Ovary (tissue), 9 donors: ENCODE data around the gene MILR1. TPM values are rescaled to one million over a fixed set of nuclear protein-coding genes. Genes with fewer than 3 reads are reported as not detected.
A peak's percentile ranks its signal among the peaks of the same experiment; 100 is the strongest.

Experiments
- DNase-seq, 5 donors: peaks; one replicate each; pipeline ENCODE4 v3.0.0-alpha.2; 2019 to 2020
- H3K27ac ChIP-seq, 2 donors: fragments of 200-600 bp; one replicate each; pipeline versions ENCODE4 v1.5.1 to v1.8.0; 2019 to 2022
- H3K27me3 ChIP-seq: fragments of 200-600 bp; one replicate; pipeline ENCODE4 v1.8.0; 2022
- H3K36me3 ChIP-seq: fragments of 200-600 bp; sonication (generic); one replicate; pipeline ENCODE4 v1.5.1; 2019
- H3K4me1 ChIP-seq: one replicate; pipeline ENCODE4 v1.8.1; 2013; ENCODE audit warnings: mild to moderate bottlenecking, moderate library complexity; ENCODE audit not compliant: insufficient read depth
- H3K4me3 ChIP-seq: fragments of 200-600 bp; sonication (generic); one replicate; pipeline ENCODE4 v1.5.1; 2017
- H3K9me3 ChIP-seq, 2 donors: fragments of 200-600 bp in 1 of 2; sonication (generic) in 1 of 2; one replicate each; pipeline versions ENCODE4 v1.5.1 to v1.8.1; 2013 to 2019; ENCODE audit warnings: mild to moderate bottlenecking in 1 of 2, moderate library complexity in 1 of 2
- EP300 ChIP-seq: sonication (generic); formaldehyde crosslinking; IDR thresholded peaks from one replicate; pipeline ENCODE4 v1.6.1; 2017; ENCODE audit warnings: antibody characterized with exemption
- POLR2A ChIP-seq: fragments of 450-650 bp; IDR thresholded peaks from one replicate; pipeline ENCODE4 v1.6.1; 2017; ENCODE audit warnings: antibody characterized with exemption, mild to moderate bottlenecking, moderate library complexity
- WGBS, 3 donors: extraction: QIAGEN DNeasy Blood & Tissue Kit in 1 of 3; methylation state at CpG; one replicate each; pipeline versions ENCODE4 v1.1.5 to v1.1.7; 2013 to 2017; 5-methylcytosine and 5-hydroxymethylcytosine counted together
- intact Hi-C, 4 donors: fragments of 100-400 bp; cut with DNase I; formaldehyde crosslinking; loops; one replicate each; pipeline versions ENCODE4 v1.11.0 to v1.15.1; 2022 to 2023
- microRNA counts: library from miRNA; unstranded; fragments of <30 nt; microRNA quantifications from one replicate; lab custom pipeline; 2016
- microRNA-seq, 3 donors: library from miRNA; unstranded; fragments of <30 nt; microRNA quantifications; one replicate each; pipeline versions ENCODE4 to v1.2.0, GENCODE V29; 2019 to 2020
- polyA plus RNA-seq, 2 donors: library from polyadenylated mRNA; stranded (reverse); fragments of 200-250 nt in 1 of 2; fragments of 350-450 nt in 1 of 2; fragmentation: Illumina TruSeq in 1 of 2; extraction: RNeasy Lipid Tissue Mini Kit (QIAGEN cat#74804) in 1 of 2; gene quantifications; one replicate each; pipeline ENCODE4 v1.2.3, GENCODE V29; 2013 to 2014
- small RNA-seq: library from RNA; depleted of rRNA; stranded (forward); fragments of <200 nt; gene quantifications from one replicate; pipeline ENCODE3, GENCODE V24; 2016
- total RNA-seq, 7 donors: library from RNA; depleted of rRNA in 2 of 7; stranded (reverse); fragments of >200 nt in 2 of 7; fragmentation: NEBNext Ultra II Directional in 3 of 7; extraction: Animal tissue kit (Norgen Biotek cat#: 25700) in 3 of 7; gene quantifications; one replicate each; pipeline versions ENCODE4 v1.1.0 to v1.2.4, GENCODE V29; 2016 to 2023
- TF ChIP-seq, protein P1 (sequence below), 3 donors: fragments of 450-650 bp in 2 of 3; fragments of 200-600 bp in 1 of 3; IDR thresholded peaks; one replicate each; pipeline versions ENCODE4 v1.5.1 to v1.8.0; 2016 to 2022; ENCODE audit warnings: antibody characterized with exemption in 3 of 3, mild to moderate bottlenecking in 1 of 3
- donor health status: DM: no; HTN: no; CAD: no; lungs with moderate emphysema.
- donor health status: DM: no; HTN: no; CAD: no.
- donor health status: Bipolar disorder and iron deficiency.
- donor health status: DM: yes; HTN: yes; CAD: no.
- donor health status: DM: no; HTN: no; CAD: no.
- donor health status: DM: yes; HTN: yes; CAD: no.

MILR1 gene
- total and polyA plus RNA-seq, 9 donors = 2.0 to 16.4 (median 6.8) TPM

DNA sequence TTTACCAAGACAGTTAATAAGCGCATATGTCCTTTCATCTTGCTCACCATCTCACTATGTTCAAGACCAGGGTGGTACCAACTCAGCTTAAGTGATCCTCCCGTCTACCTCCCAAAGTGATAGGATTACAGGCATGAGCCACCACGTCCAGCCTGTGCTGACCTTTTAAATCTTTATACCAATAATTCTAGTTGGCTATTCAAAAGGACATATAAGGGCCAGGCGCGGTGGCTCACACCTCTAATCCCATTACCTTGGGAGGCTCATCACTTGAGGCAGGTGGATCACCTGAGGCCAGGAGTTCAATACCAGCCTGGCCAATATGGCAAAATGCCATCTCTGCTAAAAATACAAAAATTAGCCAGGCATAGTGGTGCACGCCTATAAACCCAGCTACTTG lies 60.3 kb downstream of the MILR1 start:
- TF ChIP-seq, protein P1, sequence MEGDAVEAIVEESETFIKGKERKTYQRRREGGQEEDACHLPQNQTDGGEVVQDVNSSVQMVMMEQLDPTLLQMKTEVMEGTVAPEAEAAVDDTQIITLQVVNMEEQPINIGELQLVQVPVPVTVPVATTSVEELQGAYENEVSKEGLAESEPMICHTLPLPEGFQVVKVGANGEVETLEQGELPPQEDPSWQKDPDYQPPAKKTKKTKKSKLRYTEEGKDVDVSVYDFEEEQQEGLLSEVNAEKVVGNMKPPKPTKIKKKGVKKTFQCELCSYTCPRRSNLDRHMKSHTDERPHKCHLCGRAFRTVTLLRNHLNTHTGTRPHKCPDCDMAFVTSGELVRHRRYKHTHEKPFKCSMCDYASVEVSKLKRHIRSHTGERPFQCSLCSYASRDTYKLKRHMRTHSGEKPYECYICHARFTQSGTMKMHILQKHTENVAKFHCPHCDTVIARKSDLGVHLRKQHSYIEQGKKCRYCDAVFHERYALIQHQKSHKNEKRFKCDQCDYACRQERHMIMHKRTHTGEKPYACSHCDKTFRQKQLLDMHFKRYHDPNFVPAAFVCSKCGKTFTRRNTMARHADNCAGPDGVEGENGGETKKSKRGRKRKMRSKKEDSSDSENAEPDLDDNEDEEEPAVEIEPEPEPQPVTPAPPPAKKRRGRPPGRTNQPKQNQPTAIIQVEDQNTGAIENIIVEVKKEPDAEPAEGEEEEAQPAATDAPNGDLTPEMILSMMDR (IDR thresholded peaks at IDR 0.05) = no peak
- TF ChIP-seq EP300 = no peak
- TF ChIP-seq POLR2A = no peak
- H3K9me3 ChIP-seq = no peaks in the 10 kb centered on the region
- H3K4me1 ChIP-seq = peaks cover 2% of the 10 kb centered on the region
- intact Hi-C loops = no loop called here
- no peak overlapping the region for H3K4me3 ChIP-seq
- 84 to 87% (median 86%) methylated on average over 6 of the region's 6 CpGs for WGBS, 3 donors
- no peaks in the 10 kb centered on the region for H3K36me3 ChIP-seq
- no peaks in the 10 kb centered on the region for H3K27me3 ChIP-seq
- no peak for DNase-seq
- H3K27ac ChIP-seq = no peak overlapping the region

DNA sequence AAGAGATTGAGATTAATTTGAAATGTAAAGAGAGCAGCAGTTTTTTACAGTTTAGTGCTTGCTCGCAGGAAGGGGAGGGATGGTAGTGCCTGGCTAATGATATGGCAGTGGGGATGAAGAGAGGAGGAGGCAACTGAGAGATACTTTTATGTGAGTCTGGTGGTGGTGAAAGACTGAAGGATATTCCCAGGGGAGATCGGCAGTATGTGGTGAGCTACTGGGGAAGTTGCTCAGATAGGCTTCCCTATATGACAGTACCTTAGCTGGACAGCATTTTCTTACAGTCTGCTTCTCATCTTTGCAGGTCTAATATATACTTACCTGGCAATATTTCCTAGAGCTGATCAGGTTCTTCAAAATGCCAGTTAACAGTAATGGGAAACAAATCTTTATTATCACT lies 66.5 kb downstream of the MILR1 start:
- intact Hi-C loops = no loop called here
- H3K4me3 ChIP-seq = no peak overlapping the region
- TF ChIP-seq, protein P1 (IDR thresholded peaks at IDR 0.05) = no peak
- TF ChIP-seq EP300 (no peak), POLR2A (no peak)
- H3K9me3 ChIP-seq = no peaks in the 10 kb centered on the region
- no peak overlapping the region for H3K27ac ChIP-seq
- DNase-seq = no peak
- no peaks in the 10 kb centered on the region for H3K27me3 ChIP-seq
- H3K36me3 ChIP-seq = no peaks in the 10 kb centered on the region
- no peaks in the 10 kb centered on the region for H3K4me1 ChIP-seq
- WGBS, 3 donors = 72 to 90% (median 82%) methylated on average over 2 of the region's 2 CpGs

DNA sequence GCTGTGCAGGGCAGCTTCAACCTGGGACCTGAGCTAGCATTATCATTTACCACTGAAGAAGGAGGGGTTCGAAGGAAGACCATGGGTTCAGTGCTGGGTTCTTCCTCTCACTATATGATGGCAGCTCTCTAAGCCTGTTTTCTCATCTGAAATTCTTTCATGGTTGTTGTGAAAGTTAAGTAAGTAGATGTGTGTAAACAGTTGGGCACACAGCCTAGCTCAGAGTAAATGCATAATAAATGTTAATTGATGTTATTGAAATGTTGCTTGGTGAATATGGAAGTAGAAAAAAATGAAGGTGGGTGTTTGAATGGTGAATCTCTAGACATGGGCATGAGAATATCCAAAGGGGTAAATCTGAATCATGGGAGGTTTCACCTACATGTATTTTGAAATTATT lies 66.9 kb downstream of the MILR1 start:
- no peak overlapping the region for H3K27ac ChIP-seq
- intact Hi-C loops = no loop called here
- H3K36me3 ChIP-seq = no peaks in the 10 kb centered on the region
- TF ChIP-seq EP300 (no peak), POLR2A (no peak)
- TF ChIP-seq, protein P1 (IDR thresholded peaks at IDR 0.05) = no peak
- DNase-seq = no peak
- H3K9me3 ChIP-seq = no peaks in the 10 kb centered on the region
- H3K4me1 ChIP-seq = no peaks in the 10 kb centered on the region
- H3K27me3 ChIP-seq = no peaks in the 10 kb centered on the region
- H3K4me3 ChIP-seq = no peak overlapping the region
- WGBS, 3 donors = 91 to 96% (median 91%) methylated on average over 1 of the region's 1 CpG

MicroRNAs encoded within 50 kb of the gene (microRNA counts, 767-probe panel; counts per million panel counts)
- 530 counts per million, percentile 78 among the panel's probes with 10 or more counts for microRNA hsa-miR-1273e (lab: Ali Mortazavi, UCI)

Small RNAs within 50 kb of the gene (microRNA-seq; reads per million reads assigned to microRNA genes)
- gene MIR1273E (0 reads per million in 3 donors), gene MIR3064 (0.71 to 2.2 (median 1.9) reads per million in 3 donors), gene MIR5047 (0 reads per million in 3 donors)

Small RNAs within 50 kb of the gene (small RNA-seq; reads per million reads assigned to genes)
- gene ATP5MFP4 (not detected), gene MIR1273E (not detected)

Other genes with a start within 250 kb of the MILR1 start
- gene TEX2, start 185.9 kb upstream of the MILR1 start, total RNA-seq = 10 to 100 TPM; 20.9 to 36.7 (median 31.7) TPM
- 10 to 100 TPM; 13.9 to 31.4 TPM for gene TEX2, start 185.9 kb upstream of the MILR1 start, polyA plus RNA-seq
- 10 to 100 TPM; 11.9 to 78.0 (median 19.9) TPM for gene PECAM1, start 58.3 kb upstream of the MILR1 start, total RNA-seq
- gene PECAM1, start 58.3 kb upstream of the MILR1 start, polyA plus RNA-seq = 100 to 1,000 TPM in 1 of 2 donors, 10 to 100 TPM in 1; 17.4 to 190 TPM
- gene POLG2, start 47.9 kb downstream of the MILR1 start, total RNA-seq = 10 to 100 TPM; 13.6 to 21.3 (median 17.6) TPM
- 10 to 100 TPM in 1 of 2 donors, 1 to 10 TPM in 1; 8.7 to 13.3 TPM for gene POLG2, start 47.9 kb downstream of the MILR1 start, polyA plus RNA-seq
- gene DDX5, start 57.2 kb downstream of the MILR1 start, total RNA-seq = 100 to 1,000 TPM; 438 to 750 (median 559) TPM
- gene DDX5, start 57.2 kb downstream of the MILR1 start, polyA plus RNA-seq = 100 to 1,000 TPM; 372 to 633 TPM
- gene CEP95, start 57.9 kb downstream of the MILR1 start, total RNA-seq = 10 to 100 TPM; 50.8 to 87.2 (median 65.6) TPM
- gene CEP95, start 57.9 kb downstream of the MILR1 start, polyA plus RNA-seq = 10 to 100 TPM; 44.5 to 45.8 TPM
- 10 to 100 TPM; 16.4 to 29.0 (median 24.6) TPM for gene SMURF2, start 213.2 kb downstream of the MILR1 start, total RNA-seq
- gene SMURF2, start 213.2 kb downstream of the MILR1 start, polyA plus RNA-seq = 10 to 100 TPM in 1 of 2 donors, 1 to 10 TPM in 1; 9.9 to 18.4 TPM